K562 (cell line): ENCODE results near the gene CYCS. TPM values are rescaled to one million over a fixed set of nuclear protein-coding genes. Genes with fewer than 3 reads are reported as not detected.

Experiments used
- ARID3B ChIP-seq: fragments of 250-450 bp; sonication (Bioruptor Pico); IDR thresholded peaks from 2 replicates; pipeline ENCODE4 v1.4.0; 2020; ENCODE audit warnings: borderline replicate concordance
- CHD4 ChIP-seq: fragments of 200-600 bp; sonication (generic); IDR thresholded peaks from 3 replicates; pipeline ENCODE4 v1.6.1; 2012; ENCODE audit warnings: low read depth, mild to moderate bottlenecking, mixed read lengths, low read length, inconsistent platforms; ENCODE audit not compliant: insufficient read depth, insufficient replicate concordance, poor library complexity, severe bottlenecking
- FOS ChIP-seq: IDR thresholded peaks from 3 replicates; pipeline ENCODE4 v1.6.1; 2011; ENCODE audit not compliant: insufficient read length; ENCODE audit errors: extremely low read depth
- HDAC1 ChIP-seq, 2 experiments: fragments of 450-650 bp; IDR thresholded peaks; 2 replicates each; pipeline ENCODE4 v1.6.1; 2016 to 2017; ENCODE audit warnings: inconsistent platforms in 1 of 2, mild to moderate bottlenecking in 1 of 2, moderate library complexity in 1 of 2
- HMGN3 ChIP-seq: IDR thresholded peaks from 2 replicates; pipeline ENCODE4 v1.6.1; 2011; ENCODE audit warnings: borderline replicate concordance, low read depth, mild to moderate bottlenecking, mixed read lengths, low read length; ENCODE audit not compliant: insufficient read length; ENCODE audit errors: extremely low read depth
- KDM1A ChIP-seq, 2 experiments: fragments of 450-650 bp; IDR thresholded peaks; 2 replicates each; pipeline ENCODE4 v1.6.1; 2016; ENCODE audit warnings: mild to moderate bottlenecking in 2 of 2
- NKRF ChIP-seq: fragments of 450-650 bp; IDR thresholded peaks from 2 replicates; pipeline ENCODE4 v1.6.1; 2016; ENCODE audit warnings: borderline replicate concordance
- NR2C1 ChIP-seq, 2 experiments: fragments of 450-650 bp; IDR thresholded peaks; 2 replicates each; pipeline ENCODE4 v1.6.1; 2017; ENCODE audit warnings: mild to moderate bottlenecking in 2 of 2, antibody characterized with exemption in 1 of 2, inconsistent platforms in 1 of 2, missing compliant biosample characterization in 1 of 2, missing genetic modification characterization in 1 of 2
- OTX1 ChIP-seq: fragments of 450-650 bp; formaldehyde crosslinking; IDR thresholded peaks from 2 replicates; pipeline ENCODE4 v1.4.0; 2022; ENCODE audit warnings: mild to moderate bottlenecking
- PHTF2 ChIP-seq: fragments of 250-450 bp; sonication (Bioruptor Pico); IDR thresholded peaks from 2 replicates; pipeline ENCODE4 v1.5.0; 2021; ENCODE audit warnings: mild to moderate bottlenecking
- POLR2H ChIP-seq: IDR thresholded peaks from 2 replicates; pipeline ENCODE4 v1.6.1; 2016; ENCODE audit warnings: missing genetic modification characterization, low read depth, mild to moderate bottlenecking, control low read depth, missing compliant biosample characterization, moderate library complexity
- RUNX1 ChIP-seq: sonication (generic); IDR thresholded peaks from 2 replicates; pipeline ENCODE4 v1.6.1; 2016; ENCODE audit warnings: antibody characterized with exemption, low read depth
- SAP30 ChIP-seq: fragments of 200-600 bp; sonication (generic); IDR thresholded peaks from 2 replicates; pipeline ENCODE4 v1.6.1; 2012; ENCODE audit warnings: borderline replicate concordance, low read depth, mild to moderate bottlenecking, moderate library complexity, low read length, control low read depth, inconsistent platforms; ENCODE audit not compliant: insufficient read depth, poor library complexity, severe bottlenecking
- ZEB2 ChIP-seq: fragments of 450-650 bp; IDR thresholded peaks from 2 replicates; pipeline ENCODE4 v1.6.1; 2016
- ZMIZ1 ChIP-seq, 2 experiments: fragments of 150-350 bp in 1 of 2; IDR thresholded peaks; 2 replicates each; pipeline ENCODE4 v1.6.1; 2012 to 2016; ENCODE audit warnings: low read depth in 2 of 2, low read length in 2 of 2, mild to moderate bottlenecking in 1 of 2, moderate library complexity in 1 of 2
- polyA plus RNA-seq, 8 experiments: library from polyadenylated mRNA; depleted of rRNA in 4 of 8; stranded (reverse) in 5 of 8; unstranded in 3 of 8; fragments of >200 nt; fragmentation: Nextera tagmentation in 2 of 8; fragmentation: Illumina TruSeq in 1 of 8; extraction: Ambion mirVana in 2 of 8; extraction: Trizol in 1 of 8; gene quantifications; 2 replicates each; pipeline versions ENCODE4 v1.2.1 to v1.2.3, GENCODE V29; 2011 to 2014; ENCODE audit warnings: inconsistent platforms in 1 of 8, missing spikeins in 1 of 8
- total RNA-seq, 7 experiments: library from RNA; depleted of rRNA in 6 of 7; stranded (reverse); fragments of >200 nt in 6 of 7; fragmentation: Illumina TruSeq in 2 of 7; extraction: Trizol in 2 of 7; gene quantifications; 2 replicates each; pipeline versions ENCODE4 v1.2.1 to v1.2.3, GENCODE V29; 2011 to 2021; ENCODE audit warnings: low replicate concordance in 1 of 7

CYCS gene
- total and polyA plus RNA-seq, 9 of the 15 experiments (the other 6 are each of a cell fraction or from before 2014, with no cell fraction given) = 206 to 1,425 (median 438) TPM

DNA sequence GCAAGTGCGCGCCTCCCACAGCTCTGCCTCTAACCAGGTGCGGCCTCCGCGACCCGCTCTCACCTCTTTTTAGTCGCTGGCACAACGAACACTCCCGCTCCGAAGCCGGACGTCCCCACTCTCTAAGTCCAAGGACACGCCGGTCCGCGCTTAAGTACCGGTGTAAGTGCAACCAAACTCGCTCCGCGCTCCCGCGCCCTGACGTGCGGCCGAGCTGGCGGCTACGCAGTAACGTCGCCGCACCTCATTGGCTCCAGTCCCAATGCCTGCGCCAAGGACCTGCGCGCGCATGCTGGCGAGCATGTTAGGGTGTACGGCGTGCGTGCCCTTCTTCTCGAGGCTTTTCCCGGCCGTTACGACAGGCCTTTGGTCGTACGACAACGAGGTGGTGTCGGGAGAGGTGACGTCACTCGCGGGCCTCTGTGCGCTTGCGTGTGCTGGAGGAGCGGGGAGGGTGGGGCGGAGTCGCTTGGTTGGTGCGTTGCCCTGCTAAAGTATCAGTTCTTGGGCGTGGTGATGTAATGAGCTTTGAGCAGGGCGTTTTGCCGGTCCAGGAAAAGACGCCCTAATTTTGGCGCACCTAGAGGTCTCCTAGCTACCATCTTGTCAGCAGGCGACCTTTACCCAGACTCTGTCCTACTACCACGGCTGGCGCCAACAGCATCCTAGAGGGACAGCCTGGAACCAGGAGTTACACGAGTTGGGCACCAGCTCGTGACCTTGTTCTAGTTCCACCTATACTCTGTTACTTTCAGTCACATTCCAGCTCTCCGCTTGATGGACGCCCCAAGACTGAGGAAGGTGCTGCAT lies at the start of gene CYCS (continued):
- TF ChIP-seq NKRF (peak; percentile 84; the same call in 1 of the 2 replicates), CHD4 (no peak), POLR2H (peak; percentile 97), FOS (peak; percentile 78), ARID3B (CRISPR knock-in tag) (no peak), RUNX1 (peak; percentile 84; the same call in 1 of the 2 replicates), NR2C1 (IDR thresholded peaks at IDR 0.05) (no peak), NR2C1 (tag; IDR thresholded peaks at IDR 0.05) (0 out of 2 replicates have a peak, but pooled peaks have one; percentile 13), KDM1A (IDR thresholded peaks at IDR 0.05) (no peak), ZEB2 (peak; percentile 46; the same call in 1 of the 2 replicates), ZMIZ1 (IDR thresholded peaks at IDR 0.05; ENCODE audit: low read depth in 2 of 2, low read length in 2 of 2) (peak in 1 of 2 experiments; percentile 81; a peak in 2 of 4 replicates), SAP30 (peak; percentile 79), HDAC1 (IDR thresholded peaks at IDR 0.05) (peak in 1 of 2 experiments; percentile 89; a peak in 2 of 4 replicates), HMGN3 (peak; percentile 86), OTX1 (CRISPR knock-in tag) (peak; percentile 89; the same call in 1 of the 2 replicates), PHTF2 (CRISPR knock-in tag) (no peak)
